Astrocyte of the cerebellum (primary cell): ENCODE data around the gene AMZ1.
"Not testable (repeated sequence)": the region's sequence is repeated elsewhere in the genome, so short reads cannot be mapped to it uniquely, and the experiment has no call there.

Experiments used
- DNase-seq: peaks from one replicate; pipeline ENCODE4 v3.0.0-alpha.2; 2011; ENCODE audit warnings: low read depth
- H3K4me3 ChIP-seq: 2 replicates; pipeline ENCODE4 v1.5.1; 2011; ENCODE audit warnings: mild to moderate bottlenecking, low read depth, low read length, moderate library complexity
- in situ Hi-C: cut with HindIII; loops from 2 replicates; pipeline ENCODE4 v1.10.0; 2017; ENCODE audit warnings: low sequenced_read_pairs
- TF ChIP-seq, protein P1 (sequence below): IDR thresholded peaks from 2 replicates; pipeline ENCODE4 v1.5.1; 2012; ENCODE audit warnings: low read length, low read depth, moderate library complexity, mild to moderate bottlenecking; ENCODE audit errors: missing control alignments

AMZ1 gene

DNA sequence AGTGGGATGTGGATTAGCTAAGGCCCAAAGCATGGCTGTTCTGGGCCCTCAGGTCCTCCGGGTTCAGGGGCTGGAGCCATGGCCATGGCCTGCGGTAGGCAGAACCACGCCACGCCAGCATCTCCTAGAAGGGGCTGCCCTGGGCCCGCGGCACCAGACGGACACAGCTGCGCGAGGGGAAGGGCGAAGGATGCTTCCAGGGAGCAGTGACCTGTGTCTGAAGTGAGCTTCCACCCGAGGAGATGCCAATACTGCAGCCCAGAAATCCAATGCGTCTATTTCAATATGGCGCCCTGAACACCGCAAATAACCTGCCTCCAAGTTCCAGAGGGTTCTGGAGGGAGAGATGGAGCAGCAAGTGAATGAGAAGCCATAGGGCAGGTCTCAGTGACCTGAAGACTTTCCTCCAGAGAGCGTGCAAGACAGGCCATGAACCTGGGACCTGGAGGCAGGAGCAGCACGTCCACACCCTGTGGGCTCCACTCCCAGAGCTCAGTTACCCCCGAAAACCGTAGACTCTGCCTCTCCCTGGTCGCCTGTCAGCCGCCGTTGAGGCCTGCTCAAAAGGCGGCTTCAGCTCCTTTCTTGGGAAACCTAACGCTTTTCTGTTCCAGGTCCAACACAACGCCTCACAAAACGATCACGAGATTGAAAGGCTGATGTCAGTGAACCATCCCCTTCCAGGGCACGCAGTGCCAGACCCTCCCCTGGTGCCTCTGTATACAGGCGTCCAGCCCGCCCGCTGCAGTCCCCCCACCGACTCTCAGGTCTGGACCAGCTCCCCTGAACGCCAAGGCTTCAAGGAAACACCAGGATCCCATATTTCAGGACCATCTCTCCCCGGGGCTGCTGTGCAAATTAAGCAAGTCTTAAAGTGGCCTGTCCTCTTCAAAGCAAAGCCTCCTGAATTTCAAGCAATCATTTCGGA lies 37.4 kb downstream of the AMZ1 start:
- TF ChIP-seq, protein P1, sequence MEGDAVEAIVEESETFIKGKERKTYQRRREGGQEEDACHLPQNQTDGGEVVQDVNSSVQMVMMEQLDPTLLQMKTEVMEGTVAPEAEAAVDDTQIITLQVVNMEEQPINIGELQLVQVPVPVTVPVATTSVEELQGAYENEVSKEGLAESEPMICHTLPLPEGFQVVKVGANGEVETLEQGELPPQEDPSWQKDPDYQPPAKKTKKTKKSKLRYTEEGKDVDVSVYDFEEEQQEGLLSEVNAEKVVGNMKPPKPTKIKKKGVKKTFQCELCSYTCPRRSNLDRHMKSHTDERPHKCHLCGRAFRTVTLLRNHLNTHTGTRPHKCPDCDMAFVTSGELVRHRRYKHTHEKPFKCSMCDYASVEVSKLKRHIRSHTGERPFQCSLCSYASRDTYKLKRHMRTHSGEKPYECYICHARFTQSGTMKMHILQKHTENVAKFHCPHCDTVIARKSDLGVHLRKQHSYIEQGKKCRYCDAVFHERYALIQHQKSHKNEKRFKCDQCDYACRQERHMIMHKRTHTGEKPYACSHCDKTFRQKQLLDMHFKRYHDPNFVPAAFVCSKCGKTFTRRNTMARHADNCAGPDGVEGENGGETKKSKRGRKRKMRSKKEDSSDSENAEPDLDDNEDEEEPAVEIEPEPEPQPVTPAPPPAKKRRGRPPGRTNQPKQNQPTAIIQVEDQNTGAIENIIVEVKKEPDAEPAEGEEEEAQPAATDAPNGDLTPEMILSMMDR: no peak
- in situ Hi-C loops: loop anchor here (5.0 kb wide), 1 partner anchor 82 kb away; no protein-coding TSS in a partner anchor
- H3K4me3 ChIP-seq: no peak overlapping the region
- DNase-seq: no peak

DNA sequence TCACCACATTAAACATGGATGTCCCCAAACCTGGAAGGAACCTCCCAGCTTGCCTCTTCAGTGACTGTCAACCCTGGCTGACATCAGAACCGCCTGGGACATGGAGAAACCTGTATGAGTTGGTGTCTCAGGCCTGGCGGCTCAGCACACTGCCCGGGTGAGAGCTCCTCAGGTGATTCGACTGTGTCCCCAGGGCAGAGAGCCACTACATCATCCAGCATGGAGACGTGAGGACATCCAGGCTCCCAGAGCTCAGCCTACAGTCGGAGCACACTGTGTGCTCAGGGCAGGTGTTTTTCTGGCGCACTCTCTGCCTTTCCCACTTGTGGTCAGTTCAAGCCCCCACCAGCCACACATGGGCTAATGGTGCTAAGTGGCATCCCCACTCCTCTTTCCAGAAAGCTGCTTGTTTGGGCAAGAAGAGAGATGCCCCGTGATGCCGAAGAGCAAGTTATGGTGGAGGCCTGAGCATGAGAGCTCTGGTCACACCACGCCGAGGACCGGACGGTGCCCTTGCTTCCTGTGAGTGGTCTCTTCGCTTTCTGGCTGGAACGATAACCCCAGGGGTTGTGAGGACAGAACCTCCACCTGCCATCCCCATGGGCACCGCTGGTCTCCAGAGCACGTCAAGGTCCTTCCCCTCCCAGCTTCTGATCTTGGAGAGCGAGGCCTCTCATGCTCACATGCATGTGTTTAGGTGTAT lies 38.5 kb downstream of the AMZ1 start:
- DNase-seq: no peak
- H3K4me3 ChIP-seq: no peak overlapping the region
- in situ Hi-C loops: loop anchor here (5.0 kb wide), 1 partner anchor 81 kb away; no protein-coding TSS in a partner anchor
- TF ChIP-seq, protein P1: no peak

DNA sequence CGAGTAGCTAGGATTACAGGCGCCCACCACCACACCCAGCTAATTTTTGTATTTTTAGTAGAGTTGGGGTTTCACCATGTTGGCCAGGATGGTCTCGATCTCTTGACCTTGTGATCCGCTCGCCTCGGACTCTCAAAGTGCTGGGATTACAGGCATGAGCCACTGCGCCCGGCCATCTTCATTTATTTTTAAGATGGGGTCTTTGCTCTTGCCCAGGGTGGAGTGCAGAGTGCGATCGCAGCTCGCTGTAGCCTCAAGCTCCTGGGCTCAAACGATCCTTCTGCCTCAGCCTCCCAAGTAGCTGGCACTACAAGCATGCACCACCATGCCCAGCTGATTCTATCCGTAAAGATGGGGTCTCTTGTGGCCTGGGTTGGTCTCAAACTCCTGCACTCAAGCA lies 39.2 kb downstream of the AMZ1 start:
- DNase-seq, H3K4me3 ChIP-seq: not testable (repeated sequence)
- in situ Hi-C loops: loop anchor here (5.0 kb wide), 1 partner anchor 80 kb away; no protein-coding TSS in a partner anchor

DNA sequence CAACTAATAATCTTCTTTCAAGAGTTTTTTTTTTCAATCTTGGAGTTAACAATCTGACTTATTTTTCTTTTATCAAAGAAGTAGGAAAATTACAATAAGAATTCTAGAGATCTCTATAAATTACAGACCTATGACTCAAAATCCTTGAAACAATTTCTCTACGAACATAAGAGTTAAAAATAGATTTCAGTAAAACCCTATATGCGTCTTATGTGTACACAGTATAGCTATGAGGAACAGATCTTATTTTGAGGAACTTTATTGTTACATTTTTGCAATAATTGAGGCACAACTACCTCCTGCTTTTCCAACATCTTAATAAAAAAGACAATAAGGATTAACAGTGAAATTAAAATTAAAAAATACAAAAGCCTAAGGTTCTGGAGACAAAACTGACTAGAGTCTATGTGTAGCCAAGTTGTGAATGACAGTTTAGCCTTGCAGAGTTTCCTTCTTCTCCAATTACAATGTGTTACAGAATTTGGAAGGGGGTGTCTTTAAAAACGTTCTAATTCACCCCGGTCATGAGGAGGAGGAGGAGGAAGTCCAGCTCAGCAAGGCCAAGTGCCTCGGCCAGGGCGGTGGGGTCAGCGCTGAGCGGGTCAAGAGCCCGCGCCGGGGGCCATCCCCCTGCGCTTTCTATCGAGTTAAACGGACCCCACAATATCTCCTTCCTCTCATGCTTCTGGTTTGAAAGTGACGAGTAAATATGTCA lies 40.5 kb downstream of the AMZ1 start:
- H3K4me3 ChIP-seq: no peak overlapping the region
- DNase-seq: no peak
- TF ChIP-seq, protein P1: no peak
- in situ Hi-C loops: loop anchor here (5.0 kb wide), 1 partner anchor 79 kb away; no protein-coding TSS in a partner anchor

DNA sequence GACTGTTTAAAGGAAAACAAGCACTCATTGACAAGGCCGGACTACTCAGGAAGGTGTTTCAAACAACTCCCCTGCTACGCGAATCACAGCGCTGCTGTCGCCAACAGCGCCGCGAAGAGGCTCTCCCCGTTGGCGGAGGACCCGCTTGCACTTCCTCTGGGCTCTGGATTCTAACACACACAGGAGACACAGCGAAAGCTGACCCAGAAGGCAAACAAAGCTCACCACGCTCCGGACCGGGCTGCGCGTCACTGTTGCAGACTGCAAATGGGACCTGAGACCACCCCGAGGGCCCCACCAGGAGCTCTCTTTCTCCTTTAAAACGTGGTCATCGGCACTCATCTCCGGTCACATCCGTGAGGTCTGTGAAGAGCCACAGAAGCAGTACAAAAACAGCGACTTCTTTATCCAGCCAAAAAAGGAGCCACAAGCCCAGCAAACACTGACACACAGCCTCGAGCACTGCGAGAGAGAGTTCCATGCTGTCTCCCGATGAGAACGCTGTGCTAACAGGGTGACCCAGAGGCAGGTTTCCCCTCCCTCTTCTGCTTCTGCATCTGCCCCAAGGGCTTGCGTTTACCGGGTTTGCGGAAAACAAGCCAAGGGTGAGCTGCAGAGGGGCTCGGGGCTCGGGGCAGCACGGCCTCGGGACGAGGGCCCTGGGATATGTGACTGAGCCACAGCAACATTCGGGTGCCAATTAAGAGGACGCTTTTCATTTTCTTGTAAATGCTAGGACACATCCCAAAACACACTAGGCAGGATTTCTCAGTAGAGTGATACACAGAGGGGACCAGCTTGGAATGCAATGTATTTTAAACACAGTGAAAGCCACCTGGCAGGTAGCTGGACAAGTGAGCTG lies 41.3 kb downstream of the AMZ1 start:
- TF ChIP-seq, protein P1: no peak
- DNase-seq: no peak
- in situ Hi-C loops: loop anchor here (5.0 kb wide), 1 partner anchor 78 kb away; no protein-coding TSS in a partner anchor
- no peak overlapping the region for H3K4me3 ChIP-seq

DNA sequence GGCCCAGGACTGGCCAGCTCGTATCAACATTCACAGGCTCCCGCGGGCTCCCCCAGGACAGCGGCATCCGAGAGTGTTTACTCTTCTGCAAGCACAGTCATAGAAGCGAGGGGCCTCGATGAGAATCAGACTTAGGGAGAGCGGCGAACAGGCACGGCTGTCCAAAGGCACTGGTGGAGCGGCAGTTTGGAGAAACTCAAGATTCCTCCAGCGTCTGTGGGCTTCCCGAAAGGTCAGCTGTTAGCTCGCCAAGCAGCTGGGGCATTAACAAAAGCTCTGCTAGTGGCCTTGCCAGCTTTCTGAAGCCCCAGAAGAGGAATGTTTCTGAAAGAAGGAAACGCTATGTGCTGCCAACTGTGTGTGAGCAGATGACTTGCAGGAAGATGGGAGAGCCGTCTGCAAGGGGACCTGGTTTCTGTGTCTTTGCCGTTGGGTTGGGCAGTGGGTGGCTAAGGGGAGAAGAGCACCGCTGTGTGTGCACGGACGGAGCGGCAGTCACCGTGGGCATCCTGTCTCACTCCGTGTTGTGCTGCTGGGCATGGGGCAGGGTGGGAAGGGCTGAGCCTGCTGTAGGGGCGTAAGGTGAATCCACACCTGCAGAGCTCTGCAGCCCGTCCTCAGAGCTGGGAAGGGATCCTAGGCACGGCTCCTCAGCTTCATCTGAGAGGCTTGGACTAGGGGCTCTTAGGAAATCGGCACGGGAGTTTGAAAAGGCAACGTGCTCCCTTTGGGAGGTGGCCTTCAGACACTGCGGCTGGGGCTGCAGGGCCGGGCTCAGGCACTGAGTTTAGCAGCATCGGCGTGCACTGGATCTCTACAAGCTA lies 42.1 kb downstream of the AMZ1 start:
- no peak overlapping the region for H3K4me3 ChIP-seq
- TF ChIP-seq, protein P1: no peak
- in situ Hi-C loops: loop anchor here (5.0 kb wide), 1 partner anchor 77 kb away; no protein-coding TSS in a partner anchor
- DNase-seq: peak; percentile 19
